Measurements from ENCODE around the gene PGM5.
"Not testable (repeated sequence)": the region's sequence is repeated elsewhere in the genome, so short reads cannot be mapped to it uniquely, and the experiment has no call there.

Gene PGM5

GRCh38 chr9:68366933-68367547, 10.6 kb downstream of the PGM5 start:
- not testable (repeated sequence) for DNase-seq (ENCODE audit: low read depth); H3K4me3 ChIP-seq (ENCODE audit: low read length)

GRCh38 chr9:68375789-68376188, 19.4 kb downstream of the PGM5 start:
- H3K4me3 ChIP-seq (ENCODE audit: low read length); DNase-seq (ENCODE audit: low read depth): not testable (repeated sequence)

GRCh38 chr9:68377723-68378122, 21.3 kb downstream of the PGM5 start:
- DNase-seq (ENCODE audit: low read depth); H3K4me3 ChIP-seq (ENCODE audit: low read length): not testable (repeated sequence)

- H3K4me3 ChIP-seq (ENCODE audit: low read length) = not testable (repeated sequence)
- peak; percentile 53 for DNase-seq (ENCODE audit: low read depth)
These were observed 27.5 kb downstream of the PGM5 start for GRCh38 chr9:68383894-68384293.

GRCh38 chr9:68389558-68389957, 33.1 kb downstream of the PGM5 start:
- H3K4me3 ChIP-seq (ENCODE audit: low read length) = not testable (repeated sequence)
- DNase-seq (ENCODE audit: low read depth) = peak; percentile 2

GRCh38 chr9:68390737-68391136, 34.3 kb downstream of the PGM5 start:
- H3K4me3 ChIP-seq (ENCODE audit: low read length); DNase-seq (ENCODE audit: low read depth): not testable (repeated sequence)

GRCh38 chr9:68396411-68397094, 40.1 kb downstream of the PGM5 start:
- DNase-seq (ENCODE audit: low read depth); H3K4me3 ChIP-seq (ENCODE audit: low read length): not testable (repeated sequence)

- not testable (repeated sequence) for DNase-seq (ENCODE audit: low read depth); H3K4me3 ChIP-seq (ENCODE audit: low read length)
These were observed 40.6 kb downstream of the PGM5 start for GRCh38 chr9:68397095-68397423.

GRCh38 chr9:68397796-68398195, 41.4 kb downstream of the PGM5 start:
- H3K4me3 ChIP-seq (ENCODE audit: low read length); DNase-seq (ENCODE audit: low read depth): not testable (repeated sequence)

- not testable (repeated sequence) for DNase-seq (ENCODE audit: low read depth); H3K4me3 ChIP-seq (ENCODE audit: low read length)
These were observed 41.9 kb downstream of the PGM5 start for GRCh38 chr9:68398324-68398723.

- not testable (repeated sequence) for DNase-seq (ENCODE audit: low read depth); H3K4me3 ChIP-seq (ENCODE audit: low read length)
These were observed 48.2 kb downstream of the PGM5 start for GRCh38 chr9:68404421-68405185.

- not testable (repeated sequence) for DNase-seq (ENCODE audit: low read depth); H3K4me3 ChIP-seq (ENCODE audit: low read length)
These were observed 55.5 kb downstream of the PGM5 start for GRCh38 chr9:68411865-68412264.

- not testable (repeated sequence) for H3K4me3 ChIP-seq (ENCODE audit: low read length); DNase-seq (ENCODE audit: low read depth)
These were observed 56.3 kb downstream of the PGM5 start for GRCh38 chr9:68412754-68413153.

GRCh38 chr9:68415065-68415464, 58.7 kb downstream of the PGM5 start:
- DNase-seq (ENCODE audit: low read depth); H3K4me3 ChIP-seq (ENCODE audit: low read length): not testable (repeated sequence)

- peak; percentile 29 for TF ChIP-seq CTCF (IDR thresholded peaks at IDR 0.05; ENCODE audit: insufficient read depth, low read depth, low read length, missing control alignments)
- H3K4me3 ChIP-seq (ENCODE audit: low read length) = no peak overlapping the region
- peak; percentile 3 for DNase-seq (ENCODE audit: low read depth)
These were observed 60.6 kb downstream of the PGM5 start for GRCh38 chr9:68416936-68417564.
